ENCODE measurements around the gene REEP1. TPM values are rescaled to one million over a fixed set of nuclear protein-coding genes. Genes with fewer than 3 reads are reported as not detected.
A peak's percentile ranks its signal among the peaks of the same experiment; 100 is the strongest.

Gene REEP1
- total and polyA plus RNA-seq, 2 of the 13 experiments (the other 11 are each of a cell fraction or from before 2014, with no cell fraction given), result 0.27 TPM; not detected in 1

- TF ChIP-seq PAXIP1 (CRISPR knock-in tag; conservative IDR thresholded peaks at IDR 0.05) (peak; percentile 67), CREM (IDR thresholded peaks at IDR 0.05) (peak; percentile 64; the same call in 1 of the 2 replicates), CREM (CRISPR knock-in tag; IDR thresholded peaks at IDR 0.05) (no peak), ZNF280D (CRISPR knock-in tag; IDR thresholded peaks at IDR 0.05) (peak; percentile 67; the same call in 1 of the 2 replicates), ETV5 (CRISPR knock-in tag; IDR thresholded peaks at IDR 0.05; ENCODE audit: borderline replicate concordance) (peak; percentile 87), POLR2G (IDR thresholded peaks at IDR 0.05; ENCODE audit: low read depth, low read length) (peak; percentile 97), PITX1 (CRISPR knock-in tag; IDR thresholded peaks at IDR 0.05) (peak; percentile 56; the same call in 1 of the 2 replicates), BCL6 (CRISPR knock-in tag; IDR thresholded peaks at IDR 0.05) (no peak; the same call in 1 of the 2 replicates), AGO2 (optimal IDR thresholded peaks at IDR 0.05; ENCODE audit: low read depth, low read length) (peak; percentile 98), ZNF749 (CRISPR knock-in tag; IDR thresholded peaks at IDR 0.05; ENCODE audit: borderline replicate concordance) (no peak; the same call in 1 of the 2 replicates), MED1 (CRISPR knock-in tag; IDR thresholded peaks at IDR 0.05) (peak; percentile 77)
- TF ChIP-seq, protein P1, sequence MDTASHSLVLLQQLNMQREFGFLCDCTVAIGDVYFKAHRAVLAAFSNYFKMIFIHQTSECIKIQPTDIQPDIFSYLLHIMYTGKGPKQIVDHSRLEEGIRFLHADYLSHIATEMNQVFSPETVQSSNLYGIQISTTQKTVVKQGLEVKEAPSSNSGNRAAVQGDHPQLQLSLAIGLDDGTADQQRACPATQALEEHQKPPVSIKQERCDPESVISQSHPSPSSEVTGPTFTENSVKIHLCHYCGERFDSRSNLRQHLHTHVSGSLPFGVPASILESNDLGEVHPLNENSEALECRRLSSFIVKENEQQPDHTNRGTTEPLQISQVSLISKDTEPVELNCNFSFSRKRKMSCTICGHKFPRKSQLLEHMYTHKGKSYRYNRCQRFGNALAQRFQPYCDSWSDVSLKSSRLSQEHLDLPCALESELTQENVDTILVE (CRISPR knock-in tag; IDR thresholded peaks at IDR 0.05), result peak; percentile 92
Measured at GRCh38 chr2:86195055-86195807, 142.2 kb downstream of the REEP1 start, which contains the start of gene IMMT (continued).
